SK-N-SH (cell line): ENCODE results near the gene IFT52. TPM values are rescaled to one million over a fixed set of nuclear protein-coding genes. Genes with fewer than 3 reads are reported as not detected.

Experiments
- CTCF ChIA-PET: fragments of 300-600, 350-600 bp; formaldehyde crosslinking; extraction: SDS; loops from one replicate; lab custom pipeline; 2021; lab: Yijun Ruan, JAX
- POLR2A ChIA-PET: fragments of 350-600 bp; sonication (Branson Sonifier 250); formaldehyde crosslinking; extraction: SDS; loops from one replicate; lab custom pipeline; 2020; ENCODE audit warnings: antibody characterized with exemption, inconsistent platforms; lab: Yijun Ruan, JAX
- DNase-seq: peaks from one replicate; pipeline ENCODE4 v3.0.0; 2012
- H2AFZ ChIP-seq: fragments of 200-600 bp; sonication (generic); 2 replicates; pipeline ENCODE4 v1.8.1; 2016; ENCODE audit warnings: antibody characterized with exemption, mild to moderate bottlenecking, low read depth
- H3F3A ChIP-seq: fragments of 200-600 bp; sonication (generic); replicated peaks from 2 replicates; pipeline ENCODE3; 2016; ENCODE audit warnings: antibody characterized with exemption, mild to moderate bottlenecking; ENCODE audit not compliant: insufficient read depth
- H3K27ac ChIP-seq, 2 experiments: fragments of 200-500 bp in 1 of 2; fragments of 200-600 bp in 1 of 2; sonication (Bioruptor generic) in 1 of 2; sonication (generic), shearing (Covaris generic) in 1 of 2; 2 replicates each; pipeline versions ENCODE4 v1.5.1 to v1.6.1; 2014 to 2016; ENCODE audit warnings: low read depth in 2 of 2, inconsistent platforms in 1 of 2, low read length in 1 of 2, mild to moderate bottlenecking in 1 of 2, mixed read lengths in 1 of 2
- H3K27me3 ChIP-seq: fragments of 200-600 bp; sonication (generic), shearing (Covaris generic); 2 replicates; pipeline ENCODE4 v1.6.1; 2016; ENCODE audit warnings: mixed run types; ENCODE audit not compliant: insufficient read depth
- H3K36me3 ChIP-seq, 2 experiments: fragments of 200-500 bp in 1 of 2; fragments of 200-600 bp in 1 of 2; sonication (Bioruptor generic) in 1 of 2; sonication (generic) in 1 of 2; replicated peaks in 1 of 2; 2 replicates each; pipeline versions ENCODE3 to v1.5.1; 2014 to 2016; ENCODE audit warnings: low read length in 1 of 2, mild to moderate bottlenecking in 1 of 2; ENCODE audit not compliant: insufficient read depth in 2 of 2, control insufficient read depth in 1 of 2
- H3K4me1 ChIP-seq, 2 experiments: fragments of 200-500 bp in 1 of 2; fragments of 200-600 bp in 1 of 2; sonication (Bioruptor generic) in 1 of 2; sonication (generic), shearing (Covaris generic) in 1 of 2; 2 replicates each; pipeline versions ENCODE4 v1.5.1 to v1.6.1; 2014 to 2016; ENCODE audit warnings: low read depth in 1 of 2, low read length in 1 of 2, mixed run types in 1 of 2; ENCODE audit not compliant: insufficient read depth in 2 of 2, control insufficient read depth in 1 of 2
- H3K4me2 ChIP-seq: fragments of 200-600 bp; sonication (generic), shearing (Covaris generic); 2 replicates; pipeline ENCODE4 v1.6.1; 2017; ENCODE audit warnings: mixed run types
- H3K4me3 ChIP-seq, 2 experiments: fragments of 200-500 bp in 1 of 2; fragments of 200-600 bp in 1 of 2; sonication (Bioruptor generic) in 1 of 2; sonication (generic), shearing (Covaris generic) in 1 of 2; 2 replicates each; pipeline versions ENCODE4 v1.5.1 to v1.8.1; 2014 to 2016; ENCODE audit warnings: low read depth in 2 of 2, inconsistent platforms in 1 of 2, low read length in 1 of 2, mild to moderate bottlenecking in 1 of 2, mixed read lengths in 1 of 2, moderate library complexity in 1 of 2
- H3K79me2 ChIP-seq: fragments of 200-600 bp; sonication (generic); 2 replicates; pipeline ENCODE4 v1.8.1; 2017; ENCODE audit warnings: mild to moderate bottlenecking; ENCODE audit not compliant: insufficient read depth
- H3K9ac ChIP-seq: fragments of 200-600 bp; sonication (generic); 2 replicates; pipeline ENCODE4 v1.6.1; 2017; ENCODE audit warnings: mixed run types
- H3K9me2 ChIP-seq: fragments of 200-600 bp; sonication (generic); 2 replicates; pipeline ENCODE4 v1.6.1; 2017; ENCODE audit warnings: mixed run types
- H3K9me3 ChIP-seq: fragments of 200-600 bp; sonication (generic); 2 replicates; pipeline ENCODE4 v1.6.1; 2017; ENCODE audit warnings: mixed run types, mild to moderate bottlenecking, moderate library complexity
- H4K20me1 ChIP-seq: fragments of 200-600 bp; sonication (generic); 2 replicates; pipeline ENCODE4 v1.6.1; 2017; ENCODE audit warnings: mild to moderate bottlenecking, mixed run types; ENCODE audit not compliant: insufficient read depth
- CHD2 ChIP-seq: fragments of 150-350 bp; IDR thresholded peaks from 2 replicates; pipeline ENCODE4 v1.6.1; 2018; ENCODE audit warnings: low read length; ENCODE audit not compliant: partially characterized antibody
- CTCF ChIP-seq: fragments of 200-600 bp; sonication (generic); IDR thresholded peaks from 2 replicates; pipeline ENCODE4 v1.6.1; 2017; ENCODE audit warnings: antibody characterized with exemption, mild to moderate bottlenecking, moderate library complexity
- ELF1 ChIP-seq: IDR thresholded peaks from 2 replicates; pipeline ENCODE4 v1.4.0; 2012
- EZH2phosphoT487 ChIP-seq: fragments of 200-600 bp; sonication (generic); IDR thresholded peaks from 2 replicates; pipeline ENCODE4 v1.6.1; 2017; ENCODE audit warnings: low read depth, mixed run types, mild to moderate bottlenecking, antibody characterized with exemption, moderate library complexity, borderline replicate concordance
- IRF3 ChIP-seq: fragments of 150-350 bp; IDR thresholded peaks from 2 replicates; pipeline ENCODE4 v1.6.1; 2016; ENCODE audit warnings: mild to moderate bottlenecking, low read depth, low read length
- MAX ChIP-seq: IDR thresholded peaks from 2 replicates; pipeline ENCODE4 v1.4.0; 2012; ENCODE audit warnings: low read depth
- RCOR1 ChIP-seq: fragments of 150-350 bp; IDR thresholded peaks from 2 replicates; pipeline ENCODE4 v1.6.1; 2017; ENCODE audit warnings: antibody characterized with exemption, low read length
- RFX5 ChIP-seq: IDR thresholded peaks from 2 replicates; pipeline ENCODE4 v1.6.1; 2012; ENCODE audit warnings: mild to moderate bottlenecking, improper control_type of control experiment, low read length
- RXRA ChIP-seq: IDR thresholded peaks from 2 replicates; pipeline ENCODE4 v1.4.0; 2012; ENCODE audit warnings: low read depth, mild to moderate bottlenecking, borderline replicate concordance
- SMC3 ChIP-seq: IDR thresholded peaks from 2 replicates; pipeline ENCODE4 v1.6.1; 2012; ENCODE audit warnings: low read depth, low read length, improper control_type of control experiment
- USF1 ChIP-seq: IDR thresholded peaks from 2 replicates; pipeline ENCODE4 v1.4.0; 2012; ENCODE audit warnings: low read depth, borderline replicate concordance
- WGBS: methylation state at CpG from one replicate; pipeline ENCODE4 v1.1.6; 2017; ENCODE audit warnings: low lambda C conversion rate; 5-methylcytosine and 5-hydroxymethylcytosine counted together
- polyA plus RNA-seq, 3 experiments: library from polyadenylated mRNA; depleted of rRNA; stranded (reverse); fragments of >200 nt; gene quantifications; 2 replicates each; pipeline ENCODE4 v1.2.3, GENCODE V29; 2012

The IFT52 gene
- polyA plus RNA-seq, 1 of the 3 experiments (the other 2 are of a cell fraction), result 34.0 TPM

- ChIA-PET POLR2A (interaction anchor here (0.6 kb wide), 1 partner anchor 168 kb away, joined by 3 read pairs; no protein-coding TSS in a partner anchor), CTCF (interaction anchor here (0.7 kb wide), 1 partner anchor 12 kb away, joined by 4 read pairs; no protein-coding TSS in a partner anchor)
- 72% methylated on average over 5 of the region's 5 CpGs for WGBS
Measured at GRCh38 chr20:43543138-43543537, 47.6 kb upstream of the IFT52 start.

More at GRCh38 chr20:43543138-43543537, 47.6 kb upstream of the IFT52 start:
- Histone ChIP-seq H3K9ac (no peak overlapping the region), H3K4me2 (no peak overlapping the region), H3F3A (peaks cover 4% of the 10 kb centered on the region), H3K27ac (no peak overlapping the region), H3K79me2 (no peaks in the 10 kb centered on the region), H3K27me3 (no peaks in the 10 kb centered on the region), H3K9me2 (no peaks in the 10 kb centered on the region), H3K36me3 (peaks cover 0 to 3% of the 10 kb centered on the region in 2 experiments), H2AFZ (no peak overlapping the region), H3K4me1 (no peaks in the 10 kb centered on the region; a peak in 1 of 4 replicates), H3K9me3 (no peaks in the 10 kb centered on the region), H3K4me3 (no peak overlapping the region), H4K20me1 (no peaks in the 10 kb centered on the region)
- DNase-seq, result no peak
- TF ChIP-seq CHD2, result no peak
- no peak for TF ChIP-seq RFX5
- TF ChIP-seq ELF1, result no peak
- no peak for TF ChIP-seq IRF3
- TF ChIP-seq RCOR1, result no peak
- no peak for TF ChIP-seq RXRA
- TF ChIP-seq EZH2phosphoT487, result no peak
- TF ChIP-seq SMC3, result no peak
- TF ChIP-seq MAX, result no peak
- no peak for TF ChIP-seq USF1
- no peak for TF ChIP-seq CTCF
